SK-N-SH (cell line): Measurements from ENCODE around the gene AP1M1. TPM values are rescaled to one million over a fixed set of nuclear protein-coding genes. Genes with fewer than 3 reads are reported as not detected.

Experiments used
- CTCF ChIA-PET: fragments of 300-600, 350-600 bp; formaldehyde crosslinking; extraction: SDS; loops from one replicate; lab custom pipeline; 2021; lab: Yijun Ruan, JAX
- POLR2A ChIA-PET: fragments of 350-600 bp; sonication (Branson Sonifier 250); formaldehyde crosslinking; extraction: SDS; loops from one replicate; lab custom pipeline; 2020; ENCODE audit warnings: antibody characterized with exemption, inconsistent platforms; lab: Yijun Ruan, JAX
- DNase-seq: peaks from one replicate; pipeline ENCODE4 v3.0.0; 2012
- H2AFZ ChIP-seq: fragments of 200-600 bp; sonication (generic); 2 replicates; pipeline ENCODE4 v1.8.1; 2016; ENCODE audit warnings: antibody characterized with exemption, mild to moderate bottlenecking, low read depth
- H3F3A ChIP-seq: fragments of 200-600 bp; sonication (generic); replicated peaks from 2 replicates; pipeline ENCODE3; 2016; ENCODE audit warnings: antibody characterized with exemption, mild to moderate bottlenecking; ENCODE audit not compliant: insufficient read depth
- H3K27ac ChIP-seq, 2 experiments: fragments of 200-500 bp in 1 of 2; fragments of 200-600 bp in 1 of 2; sonication (Bioruptor generic) in 1 of 2; sonication (generic), shearing (Covaris generic) in 1 of 2; 2 replicates each; pipeline versions ENCODE4 v1.5.1 to v1.6.1; 2014 to 2016; ENCODE audit warnings: low read depth in 2 of 2, inconsistent platforms in 1 of 2, low read length in 1 of 2, mild to moderate bottlenecking in 1 of 2, mixed read lengths in 1 of 2
- H3K27me3 ChIP-seq: fragments of 200-600 bp; sonication (generic), shearing (Covaris generic); 2 replicates; pipeline ENCODE4 v1.6.1; 2016; ENCODE audit warnings: mixed run types; ENCODE audit not compliant: insufficient read depth
- H3K36me3 ChIP-seq, 2 experiments: fragments of 200-500 bp in 1 of 2; fragments of 200-600 bp in 1 of 2; sonication (Bioruptor generic) in 1 of 2; sonication (generic) in 1 of 2; replicated peaks in 1 of 2; 2 replicates each; pipeline versions ENCODE3 to v1.5.1; 2014 to 2016; ENCODE audit warnings: low read length in 1 of 2, mild to moderate bottlenecking in 1 of 2; ENCODE audit not compliant: insufficient read depth in 2 of 2, control insufficient read depth in 1 of 2
- H3K4me1 ChIP-seq, 2 experiments: fragments of 200-500 bp in 1 of 2; fragments of 200-600 bp in 1 of 2; sonication (Bioruptor generic) in 1 of 2; sonication (generic), shearing (Covaris generic) in 1 of 2; 2 replicates each; pipeline versions ENCODE4 v1.5.1 to v1.6.1; 2014 to 2016; ENCODE audit warnings: low read depth in 1 of 2, low read length in 1 of 2, mixed run types in 1 of 2; ENCODE audit not compliant: insufficient read depth in 2 of 2, control insufficient read depth in 1 of 2
- H3K4me2 ChIP-seq: fragments of 200-600 bp; sonication (generic), shearing (Covaris generic); 2 replicates; pipeline ENCODE4 v1.6.1; 2017; ENCODE audit warnings: mixed run types
- H3K4me3 ChIP-seq, 2 experiments: fragments of 200-500 bp in 1 of 2; fragments of 200-600 bp in 1 of 2; sonication (Bioruptor generic) in 1 of 2; sonication (generic), shearing (Covaris generic) in 1 of 2; 2 replicates each; pipeline versions ENCODE4 v1.5.1 to v1.8.1; 2014 to 2016; ENCODE audit warnings: low read depth in 2 of 2, inconsistent platforms in 1 of 2, low read length in 1 of 2, mild to moderate bottlenecking in 1 of 2, mixed read lengths in 1 of 2, moderate library complexity in 1 of 2
- H3K79me2 ChIP-seq: fragments of 200-600 bp; sonication (generic); 2 replicates; pipeline ENCODE4 v1.8.1; 2017; ENCODE audit warnings: mild to moderate bottlenecking; ENCODE audit not compliant: insufficient read depth
- H3K9ac ChIP-seq: fragments of 200-600 bp; sonication (generic); 2 replicates; pipeline ENCODE4 v1.6.1; 2017; ENCODE audit warnings: mixed run types
- H3K9me2 ChIP-seq: fragments of 200-600 bp; sonication (generic); 2 replicates; pipeline ENCODE4 v1.6.1; 2017; ENCODE audit warnings: mixed run types
- H3K9me3 ChIP-seq: fragments of 200-600 bp; sonication (generic); 2 replicates; pipeline ENCODE4 v1.6.1; 2017; ENCODE audit warnings: mixed run types, mild to moderate bottlenecking, moderate library complexity
- H4K20me1 ChIP-seq: fragments of 200-600 bp; sonication (generic); 2 replicates; pipeline ENCODE4 v1.6.1; 2017; ENCODE audit warnings: mild to moderate bottlenecking, mixed run types; ENCODE audit not compliant: insufficient read depth
- ELF1 ChIP-seq: IDR thresholded peaks from 2 replicates; pipeline ENCODE4 v1.4.0; 2012
- FOSL2 ChIP-seq: IDR thresholded peaks from 2 replicates; pipeline ENCODE4 v1.4.0; 2012; ENCODE audit warnings: low read depth, mild to moderate bottlenecking, moderate library complexity, borderline replicate concordance
- GABPA ChIP-seq: IDR thresholded peaks from 2 replicates; pipeline ENCODE4 v1.4.0; 2012; ENCODE audit warnings: low read depth, mild to moderate bottlenecking
- GATA2 ChIP-seq: sonication (generic); formaldehyde crosslinking; IDR thresholded peaks from 2 replicates; pipeline ENCODE4 v1.5.0; 2020; ENCODE audit warnings: mild to moderate bottlenecking, missing genetic modification reagents
- MEF2A ChIP-seq: IDR thresholded peaks from 2 replicates; pipeline ENCODE4 v1.4.0; 2012; ENCODE audit warnings: low read depth, borderline replicate concordance
- MXI1 ChIP-seq: IDR thresholded peaks from 2 replicates; pipeline ENCODE4 v1.6.1; 2012; ENCODE audit warnings: mild to moderate bottlenecking, low read depth, low read length, improper control_type of control experiment
- POLR2AphosphoS5 ChIP-seq: IDR thresholded peaks from 2 replicates; pipeline ENCODE4 v1.6.1; 2012; ENCODE audit warnings: low read depth, low read length
- RAD21 ChIP-seq: IDR thresholded peaks from 2 replicates; pipeline ENCODE4 v1.6.1; 2012; ENCODE audit warnings: mild to moderate bottlenecking, low read length
- SMC3 ChIP-seq: IDR thresholded peaks from 2 replicates; pipeline ENCODE4 v1.6.1; 2012; ENCODE audit warnings: low read depth, low read length, improper control_type of control experiment
- TCF12 ChIP-seq: IDR thresholded peaks from 2 replicates; pipeline ENCODE4 v1.4.0; 2012
- TEAD4 ChIP-seq: IDR thresholded peaks from 2 replicates; pipeline ENCODE4 v1.4.0; 2012; ENCODE audit warnings: mild to moderate bottlenecking, borderline replicate concordance; ENCODE audit not compliant: insufficient read depth
- YY1 ChIP-seq: IDR thresholded peaks from 2 replicates; pipeline ENCODE4 v1.4.0; 2012; ENCODE audit warnings: low read depth, mild to moderate bottlenecking
- WGBS: methylation state at CpG from one replicate; pipeline ENCODE4 v1.1.6; 2017; ENCODE audit warnings: low lambda C conversion rate; 5-methylcytosine and 5-hydroxymethylcytosine counted together
- polyA plus RNA-seq, 3 experiments: library from polyadenylated mRNA; depleted of rRNA; stranded (reverse); fragments of >200 nt; gene quantifications; 2 replicates each; pipeline ENCODE4 v1.2.3, GENCODE V29; 2012
- TF ChIP-seq, protein P1 (sequence below): IDR thresholded peaks from 2 replicates; pipeline ENCODE4 v1.4.0; 2012; ENCODE audit warnings: low read depth, borderline replicate concordance
- TF ChIP-seq, protein P2 (sequence below): fragments of 150-350 bp; IDR thresholded peaks from 2 replicates; pipeline ENCODE4 v1.6.1; 2016; ENCODE audit warnings: mild to moderate bottlenecking, low read depth, low read length
- TF ChIP-seq, protein P3 (sequence below): IDR thresholded peaks from 2 replicates; pipeline ENCODE4; 2012
- TF ChIP-seq, protein P4 (sequence below): IDR thresholded peaks from 2 replicates; pipeline ENCODE4 v1.4.0; 2012; ENCODE audit warnings: low read depth, borderline replicate concordance
- TF ChIP-seq, protein P5 (sequence below): IDR thresholded peaks from 2 replicates; pipeline ENCODE4 v1.6.1; 2012; ENCODE audit warnings: mild to moderate bottlenecking, low read depth, low read length, moderate library complexity

Gene AP1M1
- polyA plus RNA-seq, 1 of the 3 experiments (the other 2 are of a cell fraction): 133 TPM

DNA sequence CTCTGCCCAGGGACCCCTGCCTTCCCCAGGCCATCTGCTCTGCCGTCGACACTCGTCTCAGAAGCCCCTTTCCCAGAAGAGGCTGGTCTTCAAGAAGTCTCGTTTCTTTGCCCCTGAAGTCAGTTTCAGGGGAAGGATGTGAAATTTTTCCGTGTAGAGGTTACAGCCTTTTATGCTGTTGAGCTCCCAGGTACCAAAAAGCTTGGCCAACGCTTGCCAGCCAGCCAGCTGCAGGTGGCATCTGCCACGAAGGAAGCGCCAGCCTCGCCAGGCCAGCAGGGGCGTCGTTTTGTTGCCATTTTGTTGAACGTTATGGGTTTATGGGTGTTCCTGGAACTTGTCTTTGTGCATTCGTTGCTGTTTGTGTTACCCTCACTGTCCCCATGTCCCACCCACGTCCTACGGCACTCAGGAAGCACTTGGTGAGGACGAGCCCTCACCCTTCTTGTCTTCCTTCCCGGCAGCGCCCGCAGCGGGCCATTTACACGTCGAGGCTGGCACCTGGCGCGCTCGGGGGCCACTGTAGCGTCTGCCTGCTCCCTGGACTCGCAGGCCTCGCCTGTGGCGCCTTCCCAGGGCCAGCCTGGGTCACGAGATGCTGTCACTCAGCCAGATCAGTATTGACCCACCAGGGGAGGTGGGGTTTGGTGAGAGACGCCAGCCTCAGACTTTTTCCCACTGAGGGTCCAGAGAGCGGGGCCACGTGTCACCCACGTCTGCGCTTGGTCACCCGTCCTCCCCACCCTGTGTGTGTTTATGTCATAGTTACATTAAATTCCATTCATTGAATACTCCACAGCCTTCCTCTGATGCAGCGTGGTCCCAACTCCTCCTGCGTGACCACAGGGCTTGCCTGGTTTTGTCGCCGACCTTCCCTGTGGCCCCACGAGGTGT lies 37.1 kb downstream of the AP1M1 start:
- Histone ChIP-seq H3K4me2 (no peak overlapping the region), H3K27me3 (no peaks in the 10 kb centered on the region), H3K9ac (no peak overlapping the region), H3K36me3 (peaks cover 14 to 45% of the 10 kb centered on the region in 2 experiments), H3F3A (no peaks in the 10 kb centered on the region), H3K4me1 (no peaks in the 10 kb centered on the region), H2AFZ (no peak overlapping the region), H3K4me3 (no peak overlapping the region), H3K27ac (no peak overlapping the region), H3K9me3 (no peaks in the 10 kb centered on the region), H3K79me2 (no peaks in the 10 kb centered on the region), H4K20me1 (no peaks in the 10 kb centered on the region), H3K9me2 (no peaks in the 10 kb centered on the region)
- TF ChIP-seq, protein P1, sequence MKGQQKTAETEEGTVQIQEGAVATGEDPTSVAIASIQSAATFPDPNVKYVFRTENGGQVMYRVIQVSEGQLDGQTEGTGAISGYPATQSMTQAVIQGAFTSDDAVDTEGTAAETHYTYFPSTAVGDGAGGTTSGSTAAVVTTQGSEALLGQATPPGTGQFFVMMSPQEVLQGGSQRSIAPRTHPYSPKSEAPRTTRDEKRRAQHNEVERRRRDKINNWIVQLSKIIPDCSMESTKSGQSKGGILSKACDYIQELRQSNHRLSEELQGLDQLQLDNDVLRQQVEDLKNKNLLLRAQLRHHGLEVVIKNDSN: no peak
- TF ChIP-seq MEF2A (no peak), GATA2 (CRISPR knock-in tag) (no peak), SMC3 (no peak), MXI1 (no peak), FOSL2 (no peak), ELF1 (no peak), POLR2AphosphoS5 (no peak), TEAD4 (no peak), TCF12 (no peak), YY1 (no peak), GABPA (no peak), RAD21 (no peak)
- TF ChIP-seq, protein P2, sequence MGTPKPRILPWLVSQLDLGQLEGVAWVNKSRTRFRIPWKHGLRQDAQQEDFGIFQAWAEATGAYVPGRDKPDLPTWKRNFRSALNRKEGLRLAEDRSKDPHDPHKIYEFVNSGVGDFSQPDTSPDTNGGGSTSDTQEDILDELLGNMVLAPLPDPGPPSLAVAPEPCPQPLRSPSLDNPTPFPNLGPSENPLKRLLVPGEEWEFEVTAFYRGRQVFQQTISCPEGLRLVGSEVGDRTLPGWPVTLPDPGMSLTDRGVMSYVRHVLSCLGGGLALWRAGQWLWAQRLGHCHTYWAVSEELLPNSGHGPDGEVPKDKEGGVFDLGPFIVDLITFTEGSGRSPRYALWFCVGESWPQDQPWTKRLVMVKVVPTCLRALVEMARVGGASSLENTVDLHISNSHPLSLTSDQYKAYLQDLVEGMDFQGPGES: no peak
- TF ChIP-seq, protein P3, sequence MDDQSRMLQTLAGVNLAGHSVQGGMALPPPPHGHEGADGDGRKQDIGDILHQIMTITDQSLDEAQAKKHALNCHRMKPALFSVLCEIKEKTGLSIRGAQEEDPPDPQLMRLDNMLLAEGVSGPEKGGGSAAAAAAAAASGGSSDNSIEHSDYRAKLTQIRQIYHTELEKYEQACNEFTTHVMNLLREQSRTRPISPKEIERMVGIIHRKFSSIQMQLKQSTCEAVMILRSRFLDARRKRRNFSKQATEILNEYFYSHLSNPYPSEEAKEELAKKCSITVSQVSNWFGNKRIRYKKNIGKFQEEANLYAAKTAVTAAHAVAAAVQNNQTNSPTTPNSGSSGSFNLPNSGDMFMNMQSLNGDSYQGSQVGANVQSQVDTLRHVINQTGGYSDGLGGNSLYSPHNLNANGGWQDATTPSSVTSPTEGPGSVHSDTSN: no peak
- TF ChIP-seq, protein P4, sequence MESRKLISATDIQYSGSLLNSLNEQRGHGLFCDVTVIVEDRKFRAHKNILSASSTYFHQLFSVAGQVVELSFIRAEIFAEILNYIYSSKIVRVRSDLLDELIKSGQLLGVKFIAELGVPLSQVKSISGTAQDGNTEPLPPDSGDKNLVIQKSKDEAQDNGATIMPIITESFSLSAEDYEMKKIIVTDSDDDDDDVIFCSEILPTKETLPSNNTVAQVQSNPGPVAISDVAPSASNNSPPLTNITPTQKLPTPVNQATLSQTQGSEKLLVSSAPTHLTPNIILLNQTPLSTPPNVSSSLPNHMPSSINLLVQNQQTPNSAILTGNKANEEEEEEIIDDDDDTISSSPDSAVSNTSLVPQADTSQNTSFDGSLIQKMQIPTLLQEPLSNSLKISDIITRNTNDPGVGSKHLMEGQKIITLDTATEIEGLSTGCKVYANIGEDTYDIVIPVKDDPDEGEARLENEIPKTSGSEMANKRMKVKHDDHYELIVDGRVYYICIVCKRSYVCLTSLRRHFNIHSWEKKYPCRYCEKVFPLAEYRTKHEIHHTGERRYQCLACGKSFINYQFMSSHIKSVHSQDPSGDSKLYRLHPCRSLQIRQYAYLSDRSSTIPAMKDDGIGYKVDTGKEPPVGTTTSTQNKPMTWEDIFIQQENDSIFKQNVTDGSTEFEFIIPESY: no peak
- TF ChIP-seq, protein P5, sequence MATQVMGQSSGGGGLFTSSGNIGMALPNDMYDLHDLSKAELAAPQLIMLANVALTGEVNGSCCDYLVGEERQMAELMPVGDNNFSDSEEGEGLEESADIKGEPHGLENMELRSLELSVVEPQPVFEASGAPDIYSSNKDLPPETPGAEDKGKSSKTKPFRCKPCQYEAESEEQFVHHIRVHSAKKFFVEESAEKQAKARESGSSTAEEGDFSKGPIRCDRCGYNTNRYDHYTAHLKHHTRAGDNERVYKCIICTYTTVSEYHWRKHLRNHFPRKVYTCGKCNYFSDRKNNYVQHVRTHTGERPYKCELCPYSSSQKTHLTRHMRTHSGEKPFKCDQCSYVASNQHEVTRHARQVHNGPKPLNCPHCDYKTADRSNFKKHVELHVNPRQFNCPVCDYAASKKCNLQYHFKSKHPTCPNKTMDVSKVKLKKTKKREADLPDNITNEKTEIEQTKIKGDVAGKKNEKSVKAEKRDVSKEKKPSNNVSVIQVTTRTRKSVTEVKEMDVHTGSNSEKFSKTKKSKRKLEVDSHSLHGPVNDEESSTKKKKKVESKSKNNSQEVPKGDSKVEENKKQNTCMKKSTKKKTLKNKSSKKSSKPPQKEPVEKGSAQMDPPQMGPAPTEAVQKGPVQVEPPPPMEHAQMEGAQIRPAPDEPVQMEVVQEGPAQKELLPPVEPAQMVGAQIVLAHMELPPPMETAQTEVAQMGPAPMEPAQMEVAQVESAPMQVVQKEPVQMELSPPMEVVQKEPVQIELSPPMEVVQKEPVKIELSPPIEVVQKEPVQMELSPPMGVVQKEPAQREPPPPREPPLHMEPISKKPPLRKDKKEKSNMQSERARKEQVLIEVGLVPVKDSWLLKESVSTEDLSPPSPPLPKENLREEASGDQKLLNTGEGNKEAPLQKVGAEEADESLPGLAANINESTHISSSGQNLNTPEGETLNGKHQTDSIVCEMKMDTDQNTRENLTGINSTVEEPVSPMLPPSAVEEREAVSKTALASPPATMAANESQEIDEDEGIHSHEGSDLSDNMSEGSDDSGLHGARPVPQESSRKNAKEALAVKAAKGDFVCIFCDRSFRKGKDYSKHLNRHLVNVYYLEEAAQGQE: no peak
- ChIA-PET POLR2A (interaction anchor here (0.6 kb wide), 1 partner anchor 71 kb away, joined by 3 read pairs; no protein-coding TSS in a partner anchor), CTCF (interaction anchor here (0.8 to 0.9 kb wide), 2 partner anchors 8 to 11 kb away, joined by 3 read pairs; no protein-coding TSS in a partner anchor)
- DNase-seq: peak; percentile 12
- 93% methylated on average over 37 of the region's 41 CpGs for WGBS
